ENCODE data around the gene SH3BP4. TPM values are rescaled to one million over a fixed set of nuclear protein-coding genes. Genes with fewer than 3 reads are reported as not detected.

Gene SH3BP4
- total RNA-seq, 1 donor from 2014 or later = 115 TPM

DNA sequence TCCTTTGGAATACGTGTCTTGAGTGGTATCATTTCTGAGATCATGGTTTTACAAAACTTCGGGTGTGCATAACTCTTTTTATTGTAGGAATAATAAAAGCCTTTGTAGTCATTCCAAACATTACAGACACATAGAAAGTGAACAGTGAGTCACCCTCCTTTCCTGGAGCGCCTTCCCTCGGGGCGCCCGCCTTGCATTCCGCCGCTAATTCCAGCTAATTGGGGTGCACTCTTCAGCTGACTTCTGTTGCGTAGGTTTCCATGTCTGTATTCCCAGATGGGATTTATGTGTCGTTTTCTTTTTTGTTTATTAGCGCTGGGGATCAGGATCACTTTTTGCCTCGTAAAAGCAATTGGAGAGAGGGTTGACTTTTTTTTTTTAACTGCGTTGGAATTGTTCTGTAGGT is 18.7 kb downstream of the SH3BP4 start:
- Histone ChIP-seq H3K4me3 (ENCODE audit: low read depth, low read length) (no peak overlapping the region), H3K27me3 (ENCODE audit: control insufficient read depth, insufficient read depth, low read length) (no peaks in the 10 kb centered on the region)
- TF ChIP-seq, protein P1, sequence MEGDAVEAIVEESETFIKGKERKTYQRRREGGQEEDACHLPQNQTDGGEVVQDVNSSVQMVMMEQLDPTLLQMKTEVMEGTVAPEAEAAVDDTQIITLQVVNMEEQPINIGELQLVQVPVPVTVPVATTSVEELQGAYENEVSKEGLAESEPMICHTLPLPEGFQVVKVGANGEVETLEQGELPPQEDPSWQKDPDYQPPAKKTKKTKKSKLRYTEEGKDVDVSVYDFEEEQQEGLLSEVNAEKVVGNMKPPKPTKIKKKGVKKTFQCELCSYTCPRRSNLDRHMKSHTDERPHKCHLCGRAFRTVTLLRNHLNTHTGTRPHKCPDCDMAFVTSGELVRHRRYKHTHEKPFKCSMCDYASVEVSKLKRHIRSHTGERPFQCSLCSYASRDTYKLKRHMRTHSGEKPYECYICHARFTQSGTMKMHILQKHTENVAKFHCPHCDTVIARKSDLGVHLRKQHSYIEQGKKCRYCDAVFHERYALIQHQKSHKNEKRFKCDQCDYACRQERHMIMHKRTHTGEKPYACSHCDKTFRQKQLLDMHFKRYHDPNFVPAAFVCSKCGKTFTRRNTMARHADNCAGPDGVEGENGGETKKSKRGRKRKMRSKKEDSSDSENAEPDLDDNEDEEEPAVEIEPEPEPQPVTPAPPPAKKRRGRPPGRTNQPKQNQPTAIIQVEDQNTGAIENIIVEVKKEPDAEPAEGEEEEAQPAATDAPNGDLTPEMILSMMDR (IDR thresholded peaks at IDR 0.05; ENCODE audit: insufficient read depth, low read length, poor library complexity, severe bottlenecking) = no peak

DNA sequence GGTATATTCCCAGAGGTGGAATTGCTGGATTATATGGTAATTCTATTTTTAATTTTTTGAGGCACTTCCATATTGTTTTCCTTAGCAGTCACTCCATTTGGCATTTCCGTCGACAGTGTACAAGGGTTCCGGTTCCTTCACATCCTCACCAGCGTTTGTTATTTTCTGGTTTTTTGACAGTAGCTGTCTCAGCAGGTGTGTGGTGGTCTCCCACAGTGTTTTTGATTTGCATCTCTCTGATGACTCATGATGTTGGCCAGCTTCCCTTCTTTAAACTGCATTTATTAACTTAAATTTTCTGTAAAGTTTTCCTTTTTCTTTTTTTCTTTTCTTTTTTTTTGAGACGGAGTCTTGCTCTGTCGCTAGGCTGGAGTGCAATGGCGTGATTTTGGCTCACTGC is 19.7 kb downstream of the SH3BP4 start:
- no peak for DNase-seq (ENCODE audit: low read depth)
- no peak overlapping the region for H3K4me3 ChIP-seq (ENCODE audit: low read depth, low read length)
- TF ChIP-seq, protein P1 (IDR thresholded peaks at IDR 0.05; ENCODE audit: insufficient read depth, low read length, poor library complexity, severe bottlenecking) = no peak
- no peaks in the 10 kb centered on the region for H3K27me3 ChIP-seq (ENCODE audit: control insufficient read depth, insufficient read depth, low read length)
- no peaks in the 10 kb centered on the region for H3K36me3 ChIP-seq (ENCODE audit: control insufficient read depth, insufficient read depth, low read length)

More for the DNA sequence above, 18.7 kb downstream of the SH3BP4 start:
- H3K36me3 ChIP-seq (ENCODE audit: control insufficient read depth, insufficient read depth, low read length) = no peaks in the 10 kb centered on the region
- no peak for DNase-seq (ENCODE audit: low read depth)

DNA sequence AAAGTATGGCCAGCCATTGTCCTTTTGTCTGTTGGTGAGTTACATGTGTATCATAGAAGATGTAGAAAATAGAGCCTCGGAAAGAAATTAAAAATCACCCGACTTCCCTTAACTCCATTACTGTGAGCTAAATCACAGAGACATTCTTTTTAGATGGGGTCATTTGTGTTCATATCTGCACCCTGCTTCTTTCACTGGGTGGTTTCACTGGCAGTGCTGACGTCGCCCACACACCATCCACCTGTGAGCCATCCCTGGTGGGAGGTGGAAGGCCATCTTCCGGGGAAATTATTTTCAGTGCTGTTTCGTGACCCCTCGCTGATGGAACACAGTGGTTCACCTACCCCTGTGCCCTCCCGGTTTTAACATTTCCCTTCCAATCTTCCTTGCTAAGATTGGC is 21.2 kb downstream of the SH3BP4 start:
- H3K4me3 ChIP-seq (ENCODE audit: low read depth, low read length) = no peak overlapping the region
- TF ChIP-seq, protein P1 (IDR thresholded peaks at IDR 0.05; ENCODE audit: insufficient read depth, low read length, poor library complexity, severe bottlenecking) = no peak
- DNase-seq (ENCODE audit: low read depth) = no peak
- H3K36me3 ChIP-seq (ENCODE audit: control insufficient read depth, insufficient read depth, low read length) = no peaks in the 10 kb centered on the region
- no peaks in the 10 kb centered on the region for H3K27me3 ChIP-seq (ENCODE audit: control insufficient read depth, insufficient read depth, low read length)

DNA sequence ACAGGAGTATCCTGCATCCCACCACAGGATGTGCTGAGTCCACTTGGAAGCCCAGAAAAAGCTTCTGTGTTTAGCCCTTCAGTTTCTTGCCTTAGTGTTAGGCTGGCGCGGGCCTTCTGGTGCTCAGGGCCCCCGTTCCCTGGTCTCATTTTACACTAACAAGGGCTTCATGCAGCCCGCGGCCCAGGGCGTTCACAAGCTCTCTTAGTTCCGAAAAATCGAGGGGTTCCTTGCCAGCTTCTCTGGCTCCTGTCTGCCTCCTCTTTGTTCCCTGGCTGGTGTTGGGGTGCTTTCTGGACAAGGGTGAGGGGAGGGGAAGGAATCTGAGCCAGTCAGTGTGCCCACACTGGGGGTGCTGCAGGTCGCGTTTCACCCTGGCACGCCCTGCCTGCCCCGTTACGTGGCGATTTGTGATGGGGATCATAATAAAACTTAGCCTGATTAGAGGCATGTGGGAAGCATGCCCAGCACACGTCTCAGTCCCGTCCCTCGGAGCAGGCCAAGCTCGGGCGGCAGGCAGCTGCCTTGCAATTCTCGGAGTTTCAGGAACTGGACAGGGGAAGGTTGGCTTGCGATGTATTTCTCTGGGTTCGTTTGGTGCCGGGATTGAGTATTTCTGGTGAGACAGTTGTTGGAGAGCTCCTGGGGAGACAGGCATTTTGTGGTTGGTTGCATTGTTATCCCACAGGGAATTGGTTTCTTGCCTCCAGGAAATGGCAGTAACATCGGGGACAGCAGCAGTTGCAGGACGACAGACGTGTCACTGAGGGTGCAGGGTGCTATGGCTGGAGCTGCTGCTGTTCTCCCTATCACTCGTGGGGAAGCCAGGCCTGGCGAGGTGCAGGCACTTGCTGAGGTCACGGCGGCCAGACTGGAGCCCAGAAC is 22.9 kb downstream of the SH3BP4 start:
- no peaks in the 10 kb centered on the region for H3K36me3 ChIP-seq (ENCODE audit: control insufficient read depth, insufficient read depth, low read length)
- no peak for DNase-seq (ENCODE audit: low read depth)

DNA sequence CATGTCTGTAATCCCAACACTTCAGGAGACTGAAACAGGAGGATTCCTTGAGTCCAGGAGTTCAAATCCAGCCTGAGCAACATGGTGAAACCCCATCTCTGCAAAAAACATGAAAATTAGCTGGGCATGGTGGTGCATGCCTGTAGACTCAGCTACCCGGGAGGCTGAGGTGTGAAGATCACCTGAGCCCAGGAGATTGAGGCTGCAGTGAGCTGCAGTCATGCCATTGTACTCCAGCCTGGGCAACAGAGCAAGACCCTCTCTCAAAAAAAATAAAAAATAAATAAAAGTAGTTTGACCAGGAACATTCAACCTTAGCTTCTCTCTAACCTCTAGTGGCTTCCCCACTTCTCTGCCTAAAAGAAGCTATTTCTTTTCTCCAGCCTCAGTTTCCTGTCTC is 23.8 kb downstream of the SH3BP4 start:
- DNase-seq (ENCODE audit: low read depth) = no peak
- H3K36me3 ChIP-seq (ENCODE audit: control insufficient read depth, insufficient read depth, low read length) = no peaks in the 10 kb centered on the region
- TF ChIP-seq, protein P1 (IDR thresholded peaks at IDR 0.05; ENCODE audit: insufficient read depth, low read length, poor library complexity, severe bottlenecking) = no peak
- no peak overlapping the region for H3K4me3 ChIP-seq (ENCODE audit: low read depth, low read length)
- no peaks in the 10 kb centered on the region for H3K27me3 ChIP-seq (ENCODE audit: control insufficient read depth, insufficient read depth, low read length)

More for the DNA sequence above, 22.9 kb downstream of the SH3BP4 start:
- TF ChIP-seq, protein P1 (IDR thresholded peaks at IDR 0.05; ENCODE audit: insufficient read depth, low read length, poor library complexity, severe bottlenecking) = no peak
- Histone ChIP-seq H3K4me3 (ENCODE audit: low read depth, low read length) (no peak overlapping the region), H3K27me3 (ENCODE audit: control insufficient read depth, insufficient read depth, low read length) (no peaks in the 10 kb centered on the region)
